ENCODE results near the gene SLC24A3.

Gene SLC24A3

DNA sequence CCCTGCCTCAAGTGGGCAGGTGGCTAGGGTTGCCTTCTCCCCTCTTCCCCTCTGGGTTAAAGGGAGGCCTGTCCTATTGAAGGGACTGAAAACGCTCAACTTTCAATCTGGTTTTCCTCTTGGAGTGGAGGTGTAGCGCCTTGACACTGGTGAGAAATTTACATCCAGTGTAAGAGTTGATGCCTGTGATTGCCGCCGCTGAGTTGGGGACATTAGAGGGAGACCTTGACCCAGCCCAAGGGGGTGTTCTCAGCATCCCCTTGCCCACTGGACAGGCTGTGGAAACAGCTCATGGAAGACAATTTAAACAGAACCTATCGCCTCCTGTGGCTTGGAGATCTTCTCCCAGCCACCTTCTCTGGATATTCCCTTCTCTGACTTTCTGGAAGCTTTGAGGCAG lies 61.6 kb downstream of the SLC24A3 start:
- no peak for DNase-seq

DNA sequence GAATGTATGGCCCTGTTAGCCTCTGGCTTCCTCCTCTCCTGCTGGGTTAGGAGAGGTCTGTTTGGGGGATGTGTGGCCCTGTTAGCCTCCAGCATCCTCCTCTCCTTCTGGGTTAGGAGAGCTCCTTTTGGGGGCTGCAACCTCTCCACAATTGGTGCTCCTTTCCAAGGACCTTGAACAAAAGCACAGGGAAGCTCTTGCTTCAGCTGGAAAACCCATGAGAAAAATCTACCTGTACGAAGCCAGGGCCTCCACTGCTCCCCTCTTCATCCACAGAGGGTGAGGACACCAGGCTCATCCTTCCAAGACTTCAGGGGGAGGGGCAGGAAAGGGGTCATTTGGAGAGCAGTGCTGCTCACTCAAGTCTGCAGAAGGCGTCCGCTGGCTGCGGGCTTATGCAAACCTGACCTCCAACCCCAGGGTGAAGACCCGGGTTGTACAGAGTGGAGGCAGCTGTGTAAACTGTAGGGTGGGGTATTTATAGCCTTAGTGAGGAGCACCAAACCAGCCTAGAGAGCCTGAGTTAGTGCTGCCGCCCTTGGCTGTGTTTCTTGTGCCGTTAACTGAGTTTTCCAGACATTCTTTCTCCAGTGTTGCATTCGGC lies 62.1 kb downstream of the SLC24A3 start:
- DNase-seq, result no peak

DNA sequence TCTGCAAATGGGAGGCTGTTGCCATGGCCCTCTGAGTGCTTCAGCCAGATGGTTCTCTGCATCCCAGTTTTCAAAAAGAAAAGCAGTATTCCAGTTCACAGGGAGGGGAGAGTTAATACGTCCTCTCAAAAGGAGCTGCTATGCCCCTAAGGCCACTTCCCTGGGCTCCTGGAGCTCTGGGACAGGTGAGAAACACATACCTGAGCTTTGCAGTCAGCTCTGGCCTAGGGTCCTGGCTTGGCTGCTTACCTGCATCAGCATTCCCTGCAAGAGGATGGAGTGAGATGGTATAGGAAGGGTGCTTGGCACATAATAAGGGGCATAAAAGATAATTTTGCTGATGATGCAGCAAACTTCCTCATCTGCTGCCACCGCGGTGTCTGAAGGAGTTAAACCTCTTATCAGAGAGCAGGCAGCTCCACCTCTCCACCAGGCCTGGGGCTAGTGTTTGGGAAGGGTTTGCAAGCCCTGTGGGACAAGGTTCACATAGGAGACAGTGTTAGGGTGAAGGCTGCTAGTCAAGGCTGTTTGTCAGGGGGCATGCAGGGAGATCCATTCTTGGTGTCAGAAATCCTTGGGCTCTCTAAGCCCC lies 62.7 kb downstream of the SLC24A3 start:
- no peak for DNase-seq

DNA sequence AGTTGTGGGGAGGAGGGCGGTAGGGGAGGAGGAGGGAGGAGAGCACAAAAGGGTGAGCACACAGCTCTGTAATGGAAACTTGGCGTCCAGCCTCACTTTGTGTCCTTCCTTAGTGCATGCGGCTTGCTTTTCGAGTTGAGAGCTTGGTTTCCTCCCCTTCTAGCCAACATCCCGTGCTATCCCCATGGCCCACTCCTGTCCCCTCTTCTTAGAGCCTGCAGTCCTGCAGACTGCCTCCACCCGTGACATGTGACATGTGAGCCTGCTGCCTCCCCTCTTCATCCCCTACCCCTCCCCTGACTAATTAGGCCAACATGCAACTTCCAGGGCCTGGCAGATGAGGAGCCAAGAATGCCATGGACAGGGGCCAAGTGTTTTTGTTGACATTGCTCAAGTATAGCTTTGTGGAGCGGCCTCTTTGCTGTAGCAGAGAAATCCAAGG lies 63.2 kb downstream of the SLC24A3 start:
- no peak for DNase-seq

- DNase-seq, result no peak
These were observed 64.9 kb downstream of the SLC24A3 start for GRCh38 chr20:19277381-19277780.

GRCh38 chr20:19283490-19284025 lies 71.1 kb downstream of the SLC24A3 start:
- DNase-seq, result no peak

GRCh38 chr20:19284400-19285178 lies 72.1 kb downstream of the SLC24A3 start:
- no peak for DNase-seq

DNA sequence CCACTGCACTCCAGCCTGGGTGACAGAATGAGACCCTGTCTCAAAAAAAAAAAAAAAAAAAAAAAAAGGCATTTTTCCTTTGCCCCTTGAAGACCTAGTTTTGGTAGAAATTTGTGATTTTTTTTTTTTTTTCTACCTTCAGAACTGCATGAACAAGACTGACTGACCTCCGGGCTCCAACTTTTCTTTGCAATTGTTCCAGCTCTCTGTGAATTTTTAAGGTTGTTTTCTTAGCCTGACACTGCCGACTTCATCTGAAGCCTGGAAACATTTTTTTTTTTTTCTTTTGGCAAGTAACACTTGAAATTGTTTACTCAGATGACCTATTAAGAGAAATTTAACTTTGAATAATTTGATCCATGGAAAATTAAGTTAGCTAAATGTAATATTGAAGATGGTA lies 73.0 kb downstream of the SLC24A3 start:
- no peak for DNase-seq

DNA sequence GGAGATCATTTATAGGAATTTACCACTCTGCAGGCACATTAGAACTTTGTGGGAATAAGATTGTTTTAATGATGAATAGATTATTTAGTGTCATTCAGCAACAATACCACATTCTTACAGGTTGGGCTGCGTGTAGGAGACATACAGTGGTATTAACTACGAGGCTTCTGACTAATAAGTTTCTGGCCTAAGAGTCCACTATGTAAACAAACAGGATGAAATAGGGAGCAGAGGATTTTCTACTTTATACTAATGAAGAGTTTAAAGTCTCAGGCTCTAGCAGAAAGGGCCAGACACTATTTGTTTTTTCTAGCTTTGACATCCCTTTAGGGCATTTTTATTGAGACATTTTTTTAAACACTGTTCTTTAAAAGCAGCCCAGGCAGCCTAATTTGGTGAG lies 75.6 kb downstream of the SLC24A3 start:
- DNase-seq, result no peak

- DNase-seq, result no peak
These were observed 76.2 kb downstream of the SLC24A3 start for GRCh38 chr20:19288636-19289035.

DNA sequence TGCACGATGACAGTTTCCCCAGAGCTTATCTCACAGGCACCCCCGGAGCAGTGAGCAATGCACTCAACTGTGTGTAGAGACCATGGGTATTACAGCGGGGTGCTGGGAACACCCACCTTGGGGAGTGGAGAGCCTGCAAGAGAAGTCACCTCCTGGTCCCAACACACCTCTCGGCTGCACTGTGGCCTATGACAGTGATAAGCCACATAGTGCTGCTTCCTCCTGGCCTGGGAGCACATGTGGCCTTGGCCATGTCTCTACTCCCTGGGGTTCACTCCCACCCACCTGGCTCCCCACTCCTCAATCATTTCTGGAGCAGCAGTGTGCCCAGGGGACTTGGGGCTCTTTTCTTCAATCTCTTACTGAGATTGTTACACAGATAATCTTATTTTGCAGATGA lies 77.0 kb downstream of the SLC24A3 start:
- DNase-seq, result no peak

DNA sequence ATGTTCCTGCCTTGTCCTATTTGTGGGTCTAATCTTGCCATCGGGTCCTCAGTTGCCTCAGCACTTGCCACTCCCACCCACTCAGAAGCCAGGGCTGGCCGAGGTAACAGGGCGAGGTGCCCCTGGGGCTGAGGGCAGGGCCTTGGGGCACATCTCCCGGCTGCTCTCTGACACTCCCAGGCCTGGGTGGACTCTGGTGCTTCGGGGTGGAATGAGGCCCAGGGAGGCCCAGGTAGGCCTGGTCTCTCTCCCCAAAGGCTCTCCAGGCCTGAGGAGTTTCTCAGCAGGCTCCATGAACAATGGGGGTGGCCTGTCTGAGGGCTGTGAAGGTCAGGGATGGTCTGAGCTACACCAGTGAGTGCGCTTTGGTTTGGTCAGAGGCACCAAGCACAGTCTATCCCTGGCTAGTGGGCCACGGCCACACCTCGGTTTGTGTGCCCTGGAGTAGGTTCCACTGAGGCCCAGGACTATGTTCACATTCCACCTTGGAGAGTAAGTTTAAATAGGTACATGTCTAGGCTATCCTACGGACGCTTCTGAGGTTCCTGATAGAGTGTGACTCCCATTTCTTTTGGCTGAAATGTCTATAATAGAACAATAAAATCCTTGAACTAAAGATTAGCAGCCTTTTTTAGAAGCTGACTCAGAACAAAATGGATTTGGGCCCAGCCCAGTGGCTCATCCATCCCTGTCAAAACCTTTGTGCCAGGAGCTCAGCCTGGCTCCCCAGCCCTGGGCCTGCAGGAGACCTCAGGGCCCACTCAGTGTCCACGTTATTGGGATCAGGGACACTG lies 78.8 kb downstream of the SLC24A3 start:
- DNase-seq, result no peak

DNA sequence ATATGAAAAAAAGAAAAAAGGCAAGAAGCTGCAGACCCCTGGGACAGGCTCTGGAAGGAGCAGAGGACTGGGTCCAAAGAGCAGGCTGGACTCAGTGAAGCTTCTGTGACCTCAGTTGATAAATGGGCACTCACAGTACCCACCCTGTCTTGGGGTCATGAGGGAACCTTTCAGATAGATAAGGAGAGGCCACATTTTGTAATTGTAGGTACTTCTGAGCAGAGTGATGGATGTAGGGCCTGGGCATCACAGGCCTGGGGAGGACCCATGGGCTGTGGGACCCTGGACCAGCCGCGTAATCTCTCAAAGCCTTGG lies 79.3 kb downstream of the SLC24A3 start:
- DNase-seq, result no peak

GRCh38 chr20:19292254-19292653 lies 79.8 kb downstream of the SLC24A3 start:
- DNase-seq, result no peak

GRCh38 chr20:19295076-19295475 lies 82.6 kb downstream of the SLC24A3 start:
- DNase-seq, result no peak

DNA sequence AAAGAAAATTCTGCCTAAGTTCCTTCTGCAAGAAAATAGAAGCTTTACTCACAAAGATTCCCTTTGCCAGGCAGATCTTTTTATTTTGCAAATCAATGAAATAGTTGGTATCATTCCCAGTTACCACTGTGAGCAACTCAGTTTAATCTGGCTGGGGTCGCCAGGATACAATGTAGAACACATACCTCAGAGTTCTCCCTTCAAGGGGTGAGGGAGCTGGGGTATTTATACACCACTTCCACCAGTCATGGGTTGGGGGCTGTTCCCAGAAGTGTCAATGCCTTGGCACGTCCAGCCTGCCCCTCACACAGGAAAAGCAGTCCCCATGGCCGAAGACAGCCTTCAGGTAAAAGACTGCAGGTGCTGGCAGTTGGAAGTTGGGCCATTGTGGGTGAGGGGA lies 86.2 kb downstream of the SLC24A3 start:
- DNase-seq, result no peak

- DNase-seq, result no peak
These were observed 88.0 kb downstream of the SLC24A3 start for GRCh38 chr20:19300395-19300794.

DNA sequence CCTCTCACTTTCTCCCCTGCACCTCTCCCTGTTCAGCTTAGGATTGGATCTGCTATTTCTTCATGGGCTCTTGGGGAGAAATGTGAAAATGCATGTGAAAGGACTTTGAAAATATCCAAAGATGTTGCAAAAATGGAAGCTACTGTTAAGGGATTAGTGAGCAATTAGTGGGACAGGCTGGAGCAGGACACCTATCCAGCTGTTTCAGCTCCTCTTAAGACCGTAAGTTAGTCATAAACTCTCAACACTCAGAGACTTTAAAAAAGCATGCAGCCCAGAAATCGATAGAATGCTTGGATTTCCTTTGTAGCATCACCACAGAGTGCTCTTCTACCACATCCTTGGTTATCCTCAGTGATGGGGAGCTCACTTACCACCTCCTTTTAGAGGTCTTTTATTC lies 88.7 kb downstream of the SLC24A3 start:
- DNase-seq, result no peak

DNA sequence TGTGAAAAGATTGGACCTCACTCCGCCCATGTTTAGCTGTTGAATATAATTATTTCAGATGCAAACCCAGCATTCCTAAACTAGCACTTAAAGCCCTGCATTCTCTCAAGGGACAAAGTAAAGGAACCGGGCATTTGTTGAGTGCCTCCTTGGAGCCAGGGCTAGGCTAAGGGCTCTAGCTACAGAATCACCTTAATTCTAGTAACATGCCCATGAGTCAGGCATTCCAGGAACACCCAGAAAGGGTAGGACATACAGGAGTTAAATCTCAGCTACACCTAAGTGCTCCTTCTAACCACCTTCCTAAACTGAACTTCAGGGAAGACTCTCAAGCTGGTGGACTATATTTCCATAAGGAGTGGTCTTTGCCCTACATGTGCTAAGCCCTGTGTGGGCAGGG lies 89.4 kb downstream of the SLC24A3 start:
- no peak for DNase-seq

- no peak for DNase-seq
These were observed 90.3 kb downstream of the SLC24A3 start for GRCh38 chr20:19302714-19303113.

GRCh38 chr20:19304389-19304788 lies 91.9 kb downstream of the SLC24A3 start:
- no peak for DNase-seq

- DNase-seq, result no peak
These were observed 92.5 kb downstream of the SLC24A3 start for GRCh38 chr20:19304886-19305415.

DNA sequence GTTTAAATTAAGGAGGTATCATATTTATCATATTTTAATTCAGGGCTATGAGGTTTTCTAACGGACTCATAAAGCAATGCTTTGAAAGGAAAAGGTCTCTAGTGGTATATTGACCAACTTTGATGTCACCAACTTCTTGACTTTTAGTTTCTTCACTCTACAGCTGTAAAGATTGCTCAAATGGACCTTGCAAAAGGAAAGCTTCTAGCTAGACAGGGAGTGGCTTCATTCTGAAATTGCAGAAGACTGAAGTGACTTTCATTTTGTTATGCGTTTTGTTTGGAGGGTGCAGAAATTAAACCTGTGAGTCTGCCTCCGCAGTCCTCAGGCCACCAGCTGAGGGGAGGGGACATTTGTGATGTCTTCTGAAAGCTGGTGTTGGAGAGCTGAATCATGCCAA lies 95.7 kb downstream of the SLC24A3 start:
- DNase-seq, result no peak
